ENCODE results near the gene LIPE. TPM values are rescaled to one million over a fixed set of nuclear protein-coding genes. Genes with fewer than 3 reads are reported as not detected.

LIPE gene
- total RNA-seq, 2 donors from 2014 or later: 9.6 to 16.0 TPM

- Histone ChIP-seq H3K9me3 (no peaks in the 10 kb centered on the region), H3K4me1 (no peaks in the 10 kb centered on the region), H3K27ac (no peak overlapping the region), H3K9ac (ENCODE audit: low read depth in 2 of 2, low read length in 2 of 2) (no peak overlapping the region), H3K36me3 (no peaks in the 10 kb centered on the region), H3K4me3 (no peak overlapping the region), H3K27me3 (no peaks in the 10 kb centered on the region)
- no peak for DNase-seq
- no peak for TF ChIP-seq CTCF (IDR thresholded peaks at IDR 0.05)
- intact Hi-C loops (cut with DNase I): no loop called here
Measured at GRCh38 chr19:42410371-42410770, 16.8 kb downstream of the LIPE start.

- Histone ChIP-seq H3K9ac (ENCODE audit: low read depth in 2 of 2, low read length in 2 of 2) (no peak overlapping the region), H3K36me3 (no peaks in the 10 kb centered on the region), H3K27ac (no peak overlapping the region), H3K4me1 (no peaks in the 10 kb centered on the region), H3K4me3 (no peak overlapping the region), H3K27me3 (no peaks in the 10 kb centered on the region), H3K9me3 (no peaks in the 10 kb centered on the region)
- no peak for TF ChIP-seq CTCF (IDR thresholded peaks at IDR 0.05)
- intact Hi-C loops (cut with DNase I): no loop called here
- DNase-seq: no peak
Measured at GRCh38 chr19:42409477-42409876, 17.7 kb downstream of the LIPE start.

DNA sequence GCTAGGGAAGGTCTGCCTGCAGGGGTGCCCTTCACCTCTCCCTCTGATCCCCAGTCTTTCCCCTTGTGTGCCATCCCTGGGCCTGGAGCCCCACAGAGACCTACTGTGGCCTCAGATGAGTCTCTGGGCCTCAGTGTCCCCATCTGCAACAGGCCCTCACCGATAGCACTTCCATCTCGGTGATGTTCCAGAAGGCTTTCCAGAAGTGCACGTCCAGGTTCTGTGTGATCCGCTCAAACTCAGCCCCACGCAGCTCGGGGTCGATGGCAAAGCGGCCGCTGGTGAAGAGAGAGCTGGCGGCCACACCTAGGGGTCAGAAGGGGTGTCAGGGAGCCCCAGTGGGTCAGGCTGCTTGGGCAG, 19.4 kb downstream of the LIPE start:
- no peak for TF ChIP-seq CTCF (IDR thresholded peaks at IDR 0.05)
- DNase-seq: no peak
- H3K4me3 ChIP-seq: no peak overlapping the region
- H3K36me3 ChIP-seq: no peaks in the 10 kb centered on the region
- H3K4me1 ChIP-seq: no peaks in the 10 kb centered on the region
- H3K27me3 ChIP-seq: no peaks in the 10 kb centered on the region
- H3K27ac ChIP-seq: no peak overlapping the region
- no peaks in the 10 kb centered on the region for H3K9me3 ChIP-seq
- H3K9ac ChIP-seq (ENCODE audit: low read depth in 2 of 2, low read length in 2 of 2): no peak overlapping the region
- intact Hi-C loops (cut with DNase I): no loop called here

- H3K27me3 ChIP-seq: no peaks in the 10 kb centered on the region
- H3K9ac ChIP-seq (ENCODE audit: low read depth in 2 of 2, low read length in 2 of 2): no peak overlapping the region
- no peaks in the 10 kb centered on the region for H3K9me3 ChIP-seq
- intact Hi-C loops (cut with DNase I): no loop called here
- H3K4me1 ChIP-seq: no peaks in the 10 kb centered on the region
- no peaks in the 10 kb centered on the region for H3K36me3 ChIP-seq
- DNase-seq: no peak
- no peak overlapping the region for H3K4me3 ChIP-seq
- no peak for TF ChIP-seq CTCF (IDR thresholded peaks at IDR 0.05)
- H3K27ac ChIP-seq: no peak overlapping the region
Measured at GRCh38 chr19:42407085-42407815, 19.9 kb downstream of the LIPE start.

GRCh38 chr19:42406111-42406510, 21.1 kb downstream of the LIPE start:
- no peaks in the 10 kb centered on the region for H3K36me3 ChIP-seq
- intact Hi-C loops (cut with DNase I): no loop called here
- DNase-seq: no peak
- no peak for TF ChIP-seq CTCF (IDR thresholded peaks at IDR 0.05)
- no peaks in the 10 kb centered on the region for H3K9me3 ChIP-seq
- no peak overlapping the region for H3K4me3 ChIP-seq
- H3K27me3 ChIP-seq: no peaks in the 10 kb centered on the region
- no peak overlapping the region for H3K9ac ChIP-seq (ENCODE audit: low read depth in 2 of 2, low read length in 2 of 2)
- H3K27ac ChIP-seq: no peak overlapping the region
- no peaks in the 10 kb centered on the region for H3K4me1 ChIP-seq

All from colonic mucosa (tissue), 4 donors.